Thymus (tissue), 11 donors: ENCODE results near the gene BRD7. TPM values are rescaled to one million over a fixed set of nuclear protein-coding genes. Genes with fewer than 3 reads are reported as not detected.

Source experiments
- DNase-seq, 9 donors: peaks; one replicate each; pipeline ENCODE4 v3.0.0-alpha.2; 2013; ENCODE audit warnings: low spot score in 9 of 9, low read depth in 6 of 9, missing footprints in 1 of 9
- H3K27ac ChIP-seq, 2 donors: one replicate each; pipeline ENCODE4 v1.5.1; 2013; ENCODE audit warnings: control low read depth in 1 of 2, low read depth in 1 of 2, low read length in 1 of 2, mild to moderate bottlenecking in 1 of 2, moderate library complexity in 1 of 2
- H3K27me3 ChIP-seq, 2 donors: one replicate each; pipeline ENCODE4 v1.5.1; 2013; ENCODE audit warnings: low read length in 1 of 2; ENCODE audit not compliant: control insufficient read depth in 2 of 2, insufficient read depth in 1 of 2
- H3K36me3 ChIP-seq, 2 donors: one replicate each; pipeline ENCODE4 v1.5.1; 2013; ENCODE audit warnings: low read length in 1 of 2, mild to moderate bottlenecking in 1 of 2, moderate library complexity in 1 of 2; ENCODE audit not compliant: control insufficient read depth in 2 of 2, insufficient read depth in 2 of 2
- H3K4me1 ChIP-seq, 2 donors: one replicate each; pipeline ENCODE4 v1.5.1; 2013; ENCODE audit warnings: low read length in 2 of 2; ENCODE audit not compliant: control insufficient read depth in 2 of 2, insufficient read depth in 2 of 2
- H3K4me3 ChIP-seq, 2 donors: one replicate each; pipeline ENCODE4 v1.5.1; 2013; ENCODE audit warnings: low read length in 2 of 2, control low read depth in 1 of 2, mild to moderate bottlenecking in 1 of 2
- H3K9me3 ChIP-seq, 2 donors: one replicate each; pipeline ENCODE4 v1.5.1; 2013; ENCODE audit warnings: low read length in 1 of 2, mild to moderate bottlenecking in 1 of 2; ENCODE audit not compliant: control insufficient read depth in 2 of 2, insufficient read depth in 1 of 2
- WGBS: extraction: QIAGEN DNeasy Blood & Tissue Kit; methylation state at CpG from one replicate; pipeline ENCODE4 v1.1.7; 2013; 5-methylcytosine and 5-hydroxymethylcytosine counted together
- polyA plus RNA-seq: library from polyadenylated mRNA; stranded (reverse); fragments of 200-250 nt; gene quantifications from one replicate; pipeline ENCODE4 v1.2.3, GENCODE V29; 2013
- total RNA-seq: library from RNA; stranded (reverse); fragments of 120-200 nt; gene quantifications from one replicate; pipeline ENCODE4 v1.2.4, GENCODE V29; 2013
- donor health status: healthy.

The BRD7 gene
- total and polyA plus RNA-seq, 2 donors: 58.8 to 88.3 TPM

- no peaks in the 10 kb centered on the region for H3K9me3 ChIP-seq
- no peak overlapping the region for H3K27ac ChIP-seq
- H3K27me3 ChIP-seq: no peaks in the 10 kb centered on the region
- DNase-seq: peak in 4 of 9 donors; percentile 20 to 59 (median 40)
- H3K4me1 ChIP-seq: peaks cover 0 to 20% of the 10 kb centered on the region in 2 donors
- H3K36me3 ChIP-seq: no peaks in the 10 kb centered on the region
- WGBS: 56% methylated on average over 8 of the region's 8 CpGs
- H3K4me3 ChIP-seq: no peak overlapping the region
Measured at GRCh38 chr16:50393416-50393815, 24.6 kb upstream of the BRD7 start.

- no peak overlapping the region for H3K27ac ChIP-seq
- H3K9me3 ChIP-seq: no peaks in the 10 kb centered on the region
- DNase-seq: no peak
- no peak overlapping the region for H3K4me3 ChIP-seq
- no peaks in the 10 kb centered on the region for H3K36me3 ChIP-seq
- H3K27me3 ChIP-seq: no peaks in the 10 kb centered on the region
- H3K4me1 ChIP-seq: peaks cover 0 to 18% of the 10 kb centered on the region in 2 donors
- WGBS: 93% methylated on average over 30 of the region's 30 CpGs
Measured at GRCh38 chr16:50390914-50391716, 22.3 kb upstream of the BRD7 start.

- no peak for DNase-seq
- Histone ChIP-seq H3K4me1 (peaks cover 0 to 17% of the 10 kb centered on the region in 2 donors), H3K36me3 (no peaks in the 10 kb centered on the region), H3K27me3 (no peaks in the 10 kb centered on the region), H3K4me3 (no peak overlapping the region), H3K27ac (no peak overlapping the region), H3K9me3 (peaks cover 0 to under 1% of the 10 kb centered on the region in 2 donors)
- WGBS: 95% methylated on average over 11 of the region's 11 CpGs
Measured at GRCh38 chr16:50390371-50390771, 21.6 kb upstream of the BRD7 start.

GRCh38 chr16:50389900-50390299 lies 21.1 kb upstream of the BRD7 start:
- Histone ChIP-seq H3K4me3 (no peak overlapping the region), H3K4me1 (peaks cover 0 to 17% of the 10 kb centered on the region in 2 donors), H3K9me3 (peaks cover 0 to 2% of the 10 kb centered on the region in 2 donors), H3K27ac (no peak overlapping the region), H3K36me3 (no peaks in the 10 kb centered on the region), H3K27me3 (no peaks in the 10 kb centered on the region)
- DNase-seq: no peak
- 98% methylated on average over 4 of the region's 4 CpGs for WGBS

GRCh38 chr16:50388496-50388895 lies 19.7 kb upstream of the BRD7 start:
- H3K9me3 ChIP-seq: peaks cover 0 to 2% of the 10 kb centered on the region in 2 donors
- peaks cover 0 to 15% of the 10 kb centered on the region in 2 donors for H3K4me1 ChIP-seq
- WGBS: 92% methylated on average over 1 of the region's 1 CpG
- no peak overlapping the region for H3K4me3 ChIP-seq
- no peak for DNase-seq
- no peaks in the 10 kb centered on the region for H3K27me3 ChIP-seq
- H3K27ac ChIP-seq: no peak overlapping the region
- no peaks in the 10 kb centered on the region for H3K36me3 ChIP-seq

GRCh38 chr16:50386774-50387173 lies 18.0 kb upstream of the BRD7 start:
- no peak for DNase-seq
- peaks cover 0 to 10% of the 10 kb centered on the region in 2 donors for H3K4me1 ChIP-seq

GRCh38 chr16:50386139-50386538 lies 17.4 kb upstream of the BRD7 start:
- WGBS: 87% methylated on average over 5 of the region's 5 CpGs
- no peak for DNase-seq
- no peak overlapping the region for H3K4me3 ChIP-seq
- H3K27ac ChIP-seq: no peak overlapping the region
- H3K27me3 ChIP-seq: no peaks in the 10 kb centered on the region
- peaks cover 0 to 8% of the 10 kb centered on the region in 2 donors for H3K4me1 ChIP-seq
- no peaks in the 10 kb centered on the region for H3K36me3 ChIP-seq
- peaks cover 0 to 2% of the 10 kb centered on the region in 2 donors for H3K9me3 ChIP-seq

More at GRCh38 chr16:50386774-50387173, 18.0 kb upstream of the BRD7 start:
- Histone ChIP-seq H3K27ac (no peak overlapping the region), H3K27me3 (no peaks in the 10 kb centered on the region), H3K36me3 (no peaks in the 10 kb centered on the region), H3K9me3 (peaks cover 0 to 2% of the 10 kb centered on the region in 2 donors), H3K4me3 (no peak overlapping the region)
- WGBS: 90% methylated on average over 13 of the region's 13 CpGs

GRCh38 chr16:50384500-50385135 lies 15.8 kb upstream of the BRD7 start:
- Histone ChIP-seq H3K4me1 (no peaks in the 10 kb centered on the region), H3K36me3 (no peaks in the 10 kb centered on the region), H3K27ac (no peak overlapping the region), H3K4me3 (no peak overlapping the region), H3K9me3 (peaks cover 0 to 2% of the 10 kb centered on the region in 2 donors), H3K27me3 (no peaks in the 10 kb centered on the region)
- 88% methylated on average over 7 of the region's 7 CpGs for WGBS
- DNase-seq: no peak

GRCh38 chr16:50381679-50382440 lies 13.1 kb upstream of the BRD7 start:
- Histone ChIP-seq H3K9me3 (peaks cover 0 to 2% of the 10 kb centered on the region in 2 donors), H3K27me3 (no peaks in the 10 kb centered on the region), H3K4me3 (no peak overlapping the region), H3K36me3 (no peaks in the 10 kb centered on the region), H3K4me1 (no peaks in the 10 kb centered on the region), H3K27ac (no peak overlapping the region)
- WGBS: 84% methylated on average over 8 of the region's 8 CpGs
- DNase-seq: no peak
